Right cardiac atrium (tissue), 5 donors: ENCODE data around the gene C16orf90. TPM values are rescaled to one million over a fixed set of nuclear protein-coding genes. Genes with fewer than 3 reads are reported as not detected.
A peak's percentile ranks its signal among the peaks of the same experiment; 100 is the strongest.
"Not testable (repeated sequence)": the region's sequence is repeated elsewhere in the genome, so short reads cannot be mapped to it uniquely, and the experiment has no call there.

Experiments used
- ATAC-seq, 2 donors: fragments of 200-7000 bp; cut with Tn5 transposase; one replicate each; pipeline versions ENCODE4 v1.8.0 to v1.9.1; 2020; ENCODE audit warnings: moderate library complexity in 2 of 2, mild to moderate bottlenecking in 1 of 2
- DNase-seq, 3 donors: peaks; one replicate each; pipeline ENCODE4 v3.0.0-alpha.2; 2020
- H3K27ac ChIP-seq: one replicate; pipeline ENCODE4 v1.5.1; 2013; ENCODE audit warnings: mild to moderate bottlenecking, low read length, control low read depth, moderate library complexity
- H3K27me3 ChIP-seq: one replicate; pipeline ENCODE4 v1.6.1; 2013; ENCODE audit not compliant: control insufficient read depth, insufficient read depth
- H3K4me1 ChIP-seq: one replicate; pipeline ENCODE4 v1.6.1; 2013; ENCODE audit warnings: low read length; ENCODE audit not compliant: control insufficient read depth, insufficient read depth
- H3K4me3 ChIP-seq: one replicate; pipeline ENCODE4 v1.5.1; 2013; ENCODE audit warnings: low read length, control low read depth
- H3K9me3 ChIP-seq: one replicate; pipeline ENCODE4 v1.6.1; 2013; ENCODE audit warnings: low read length; ENCODE audit not compliant: control insufficient read depth
- WGBS: extraction: QIAGEN DNeasy Blood & Tissue Kit; methylation state at CpG from one replicate; pipeline ENCODE4 v1.1.7; 2013; 5-methylcytosine and 5-hydroxymethylcytosine counted together
- intact Hi-C, 4 donors: fragments of 100-400 bp; cut with DNase I; formaldehyde crosslinking; loops; one replicate each; pipeline versions ENCODE4 v1.11.0 to v1.14.0; 2022 to 2023
- polyA plus RNA-seq: library from polyadenylated mRNA; stranded (reverse); fragments of 200-250 nt; gene quantifications from one replicate; pipeline ENCODE4 v1.2.3, GENCODE V29; 2013
- total RNA-seq, 4 donors: library from RNA; stranded (reverse); fragmentation: NEBNext Ultra II Directional; extraction: Animal tissue kit (Norgen Biotek cat#: 25700); gene quantifications; one replicate each; pipeline ENCODE4 v1.2.1, GENCODE V29; 2021
- donor health status: healthy with polysubstance abuse.
- donor health status: DM: no; HTN: yes; CAD: no.
- donor health status: DM: no; HTN: no; CAD: no.
- donor health status: DM: no; HTN: yes; CAD: no; lungs with severe emphysema.
- donor health status: DM: yes; HTN: yes; CAD: no.

Gene C16orf90
- total and polyA plus RNA-seq, 5 donors, result not detected

DNA sequence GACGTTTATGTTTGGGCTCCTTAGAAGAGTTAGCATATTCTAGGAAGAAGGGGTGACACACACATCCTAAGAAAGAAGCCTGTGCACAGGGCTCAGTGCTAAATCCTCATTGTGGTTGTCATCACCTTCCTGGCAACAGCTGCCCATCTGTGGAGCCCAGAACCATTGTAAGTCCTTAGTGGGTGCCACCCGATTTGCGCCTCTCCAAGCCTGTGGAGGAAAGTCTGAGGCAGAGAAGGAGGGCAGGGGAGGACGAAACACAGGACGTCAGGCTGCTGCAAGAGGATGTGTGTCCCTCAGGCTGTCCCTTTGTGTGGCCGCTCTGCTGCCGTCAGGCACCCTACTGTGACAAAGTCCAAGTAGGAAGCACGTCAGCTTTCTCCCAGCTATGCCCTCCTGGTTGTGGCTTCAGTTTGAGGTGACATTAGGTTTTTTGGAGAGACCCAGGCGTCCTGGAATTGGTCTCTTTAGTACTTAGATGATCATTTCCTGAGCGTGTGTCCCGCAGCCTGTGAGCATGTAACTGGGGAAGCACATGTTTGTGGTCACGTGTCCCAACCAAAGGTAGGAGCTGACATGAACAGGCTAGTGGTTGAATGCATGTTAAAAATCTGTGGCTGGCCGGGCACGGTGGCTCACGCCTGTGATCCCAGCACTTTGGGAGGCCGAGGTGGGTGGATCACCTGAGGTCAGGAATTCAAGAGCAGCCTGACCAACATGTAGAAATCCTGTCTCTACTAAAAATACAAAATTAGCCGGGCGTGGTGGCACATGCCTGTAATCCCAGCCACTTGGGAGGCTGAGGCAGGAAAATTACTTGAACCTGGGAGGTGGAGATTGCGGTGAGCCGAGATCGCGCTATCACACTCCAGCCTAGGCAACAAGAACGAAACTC is 16.2 kb upstream of the C16orf90 start:
- H3K9me3 ChIP-seq, result no peaks in the 10 kb centered on the region
- H3K27ac ChIP-seq, result no peak overlapping the region
- H3K27me3 ChIP-seq, result no peaks in the 10 kb centered on the region
- H3K4me1 ChIP-seq, result no peaks in the 10 kb centered on the region
- no peak for ATAC-seq
- intact Hi-C loops, result no loop called here
- 94% methylated on average over 23 of the region's 23 CpGs for WGBS
- H3K4me3 ChIP-seq, result no peak overlapping the region
- DNase-seq, result no peak

DNA sequence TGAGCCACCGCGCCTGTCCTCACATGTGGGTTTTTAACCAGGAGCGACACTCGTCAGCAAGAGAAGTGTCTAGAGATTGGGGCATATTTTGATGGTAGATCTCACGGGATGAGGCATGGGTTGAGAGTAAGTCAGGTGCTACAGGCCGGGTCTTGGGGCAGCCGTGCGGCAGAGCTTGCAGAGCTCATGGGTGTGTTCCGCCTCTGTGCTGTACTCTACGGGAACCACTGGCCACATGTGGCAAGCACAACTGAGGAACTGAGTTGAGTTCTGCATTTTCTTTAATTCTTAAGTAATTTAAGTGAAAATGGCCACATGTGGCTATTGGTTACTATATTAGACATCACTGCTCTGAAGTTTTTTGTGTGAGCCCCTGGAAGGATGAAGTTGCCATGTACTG is 15.1 kb upstream of the C16orf90 start:
- Histone ChIP-seq H3K9me3 (no peaks in the 10 kb centered on the region), H3K4me1 (no peaks in the 10 kb centered on the region), H3K27me3 (no peaks in the 10 kb centered on the region), H3K4me3 (no peak overlapping the region), H3K27ac (no peak overlapping the region)
- DNase-seq (no peak), ATAC-seq (no peak)
- intact Hi-C loops, result no loop called here
- 95% methylated on average over 10 of the region's 10 CpGs for WGBS

DNA sequence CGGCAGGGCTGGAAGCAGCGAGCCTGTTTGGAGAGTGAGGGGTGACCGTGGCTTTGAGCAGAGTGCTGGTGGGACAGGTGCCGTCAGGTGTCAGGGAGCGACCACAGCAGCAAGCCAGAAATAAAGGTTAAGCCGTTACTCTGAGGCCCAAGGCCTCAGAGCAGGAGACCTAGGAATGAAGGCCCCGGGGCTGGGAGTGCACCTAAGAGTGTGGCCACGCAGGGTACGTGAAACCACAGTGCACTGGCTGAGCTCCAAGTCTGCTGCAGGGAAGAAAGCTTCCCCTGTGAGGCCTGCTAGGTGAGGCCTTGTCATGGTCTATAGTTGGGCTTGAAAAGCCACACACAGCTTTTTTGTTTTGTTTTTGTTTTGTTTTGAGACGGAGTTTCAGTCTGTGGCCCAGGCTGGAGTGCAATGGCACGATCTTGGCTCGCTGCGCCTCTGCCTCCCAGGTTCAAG is 14.2 kb upstream of the C16orf90 start:
- WGBS, result 88% methylated on average over 13 of the region's 13 CpGs
- Histone ChIP-seq H3K27ac (no peak overlapping the region), H3K9me3 (no peaks in the 10 kb centered on the region), H3K27me3 (no peaks in the 10 kb centered on the region), H3K4me1 (no peaks in the 10 kb centered on the region), H3K4me3 (no peak overlapping the region)
- intact Hi-C loops, result no loop called here
- DNase-seq (no peak), ATAC-seq (peak in 1 of 2 donors; percentile 32)

DNA sequence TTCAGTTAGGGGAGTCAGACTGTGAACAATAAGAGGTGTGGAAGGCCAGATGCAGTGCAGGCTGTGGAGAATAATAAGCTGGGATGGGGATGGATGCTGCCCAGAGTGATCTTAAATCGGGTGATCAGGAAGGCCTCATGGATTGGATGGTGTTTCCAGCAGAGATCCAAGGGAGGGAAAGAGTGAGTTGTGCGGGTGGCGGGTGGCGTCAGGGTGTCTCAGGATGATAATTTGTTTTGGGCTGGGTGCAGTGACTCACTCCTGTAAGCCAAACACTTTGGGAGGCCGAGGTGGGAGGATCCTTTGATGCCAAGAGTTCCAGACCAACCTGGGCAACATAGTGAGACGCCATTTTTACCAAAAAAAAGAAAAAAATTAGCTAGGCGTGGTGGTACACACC is 13.4 kb upstream of the C16orf90 start:
- intact Hi-C loops, result no loop called here
- H3K4me3 ChIP-seq, result no peak overlapping the region
- H3K4me1 ChIP-seq, result no peaks in the 10 kb centered on the region
- no peaks in the 10 kb centered on the region for H3K27me3 ChIP-seq
- 95% methylated on average over 7 of the region's 7 CpGs for whole genome bisulfite sequencing
- no peaks in the 10 kb centered on the region for H3K9me3 ChIP-seq
- H3K27ac ChIP-seq, result no peak overlapping the region
- ATAC-seq, result no peak
- DNase-seq, result no peak

DNA sequence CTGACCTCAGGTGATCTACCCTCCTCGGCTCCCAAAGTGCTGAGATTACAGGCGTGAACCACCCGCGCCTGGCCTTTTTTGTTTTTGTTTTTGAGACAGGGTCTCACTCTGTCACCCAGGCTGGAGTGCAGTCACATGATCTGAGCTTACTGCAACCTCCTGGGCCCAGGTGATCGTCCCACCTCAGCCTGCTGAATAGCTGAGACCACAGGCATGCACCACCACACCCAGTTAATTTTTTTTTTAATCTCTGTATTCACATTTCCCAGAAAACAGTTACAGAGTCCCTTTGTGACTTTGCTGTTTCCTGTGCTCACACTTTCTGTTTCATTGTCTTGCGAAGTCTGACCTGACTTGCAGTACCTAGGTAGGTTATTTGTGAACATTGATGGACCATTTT is 8.2 kb upstream of the C16orf90 start:
- ATAC-seq (no peak), DNase-seq (no peak)
- Histone ChIP-seq H3K27ac (no peak overlapping the region), H3K4me3 (no peak overlapping the region), H3K4me1 (peaks cover 3% of the 10 kb centered on the region), H3K9me3 (no peaks in the 10 kb centered on the region), H3K27me3 (no peaks in the 10 kb centered on the region)
- whole genome bisulfite sequencing, result 80% methylated on average over 6 of the region's 6 CpGs
- intact Hi-C loops, result no loop called here

DNA sequence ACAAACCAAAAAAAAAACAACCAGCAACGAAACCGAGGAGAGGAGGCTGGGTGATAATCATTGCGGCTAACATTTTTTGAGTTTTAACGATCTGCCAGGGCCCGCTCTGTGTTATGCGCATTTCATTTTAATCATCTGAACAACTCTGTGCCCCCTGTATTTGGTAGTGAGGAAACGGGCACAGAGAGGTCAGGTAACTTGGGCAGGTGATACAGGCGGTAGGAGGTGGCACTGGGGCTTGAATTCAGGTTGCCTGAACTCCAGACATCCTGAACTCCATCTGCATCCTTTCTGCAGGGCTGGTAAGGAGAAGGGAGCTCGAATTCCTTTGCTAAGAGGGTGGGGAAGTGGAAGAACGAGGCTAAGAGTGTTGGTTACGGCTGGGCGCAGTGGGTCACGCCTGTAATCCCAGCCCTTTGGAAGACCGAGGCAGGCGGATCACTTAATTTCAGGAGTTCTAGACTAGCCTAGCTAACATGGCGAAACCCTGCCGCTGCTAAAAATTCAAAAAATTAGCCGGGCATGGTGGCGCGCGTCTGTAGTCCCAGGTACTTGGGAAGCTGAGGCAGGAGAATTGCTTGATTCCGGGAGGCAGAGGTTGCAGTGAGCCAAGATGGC is 6.6 kb upstream of the C16orf90 start:
- H3K27ac ChIP-seq, result no peak overlapping the region
- 82% methylated on average over 22 of the region's 22 CpGs for WGBS
- H3K4me1 ChIP-seq, result peaks cover 3% of the 10 kb centered on the region
- DNase-seq (no peak), ATAC-seq (no peak)
- H3K9me3 ChIP-seq, result no peaks in the 10 kb centered on the region
- intact Hi-C loops, result no loop called here
- no peaks in the 10 kb centered on the region for H3K27me3 ChIP-seq
- peak overlapping the region; percentile 65 for H3K4me3 ChIP-seq

DNA sequence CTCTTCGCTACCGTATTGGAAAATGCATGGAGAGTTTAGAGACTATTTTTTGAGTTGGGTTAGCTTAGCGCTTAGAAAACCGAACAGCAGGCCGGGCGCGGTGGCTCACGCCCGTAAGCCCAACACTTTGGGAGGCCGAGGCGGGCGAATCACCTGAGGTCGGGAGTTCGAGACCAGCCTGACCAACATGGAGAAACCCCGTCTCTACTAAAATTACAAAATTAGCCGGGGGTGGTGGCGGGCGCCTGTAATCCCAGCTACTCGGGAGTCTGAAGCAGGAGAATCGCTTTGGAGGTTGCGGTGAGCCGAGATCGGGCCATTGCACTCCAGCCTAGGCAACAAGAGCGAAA is 6.1 kb upstream of the C16orf90 start:
- H3K9me3 ChIP-seq, DNase-seq, ATAC-seq, H3K27ac ChIP-seq, intact Hi-C loops, H3K4me1 ChIP-seq, H3K27me3 ChIP-seq: not testable (repeated sequence)
- WGBS, result 16% methylated on average over 24 of the region's 24 CpGs
- H3K4me3 ChIP-seq, result peak overlapping the region; percentile 65

DNA sequence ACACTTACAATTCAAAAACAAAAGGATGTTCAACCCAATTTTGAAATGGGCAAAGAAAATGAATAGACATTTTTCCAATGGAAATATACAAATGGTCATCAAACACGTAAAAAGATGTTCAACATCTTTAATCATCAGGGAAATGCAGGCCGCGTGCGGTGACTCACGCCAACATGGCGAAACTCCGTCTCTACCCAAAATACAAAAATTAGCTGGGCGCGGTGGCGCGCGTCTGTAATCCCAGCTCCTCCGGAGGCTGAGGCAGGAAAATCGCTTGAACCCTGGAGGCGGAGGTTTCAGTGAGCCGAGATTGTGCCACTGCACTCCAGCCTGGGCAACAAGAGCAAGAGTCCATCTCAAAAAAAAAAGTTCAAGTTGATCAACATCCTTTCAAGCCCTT is 3.7 kb upstream of the C16orf90 start:
- H3K4me3 ChIP-seq, result no peak overlapping the region
- ATAC-seq (no peak), DNase-seq (no peak)
- H3K9me3 ChIP-seq, result no peaks in the 10 kb centered on the region
- no peaks in the 10 kb centered on the region for H3K27me3 ChIP-seq
- WGBS, result 97% methylated on average over 16 of the region's 16 CpGs
- no peak overlapping the region for H3K27ac ChIP-seq
- intact Hi-C loops, result loop anchor here in 1 of 4 donors (10.0 kb wide), 1 partner anchor 94 kb away; the partner anchor contains the start of genes ZNF174 and ZSCAN32
- H3K4me1 ChIP-seq, result peaks cover 3% of the 10 kb centered on the region

DNA sequence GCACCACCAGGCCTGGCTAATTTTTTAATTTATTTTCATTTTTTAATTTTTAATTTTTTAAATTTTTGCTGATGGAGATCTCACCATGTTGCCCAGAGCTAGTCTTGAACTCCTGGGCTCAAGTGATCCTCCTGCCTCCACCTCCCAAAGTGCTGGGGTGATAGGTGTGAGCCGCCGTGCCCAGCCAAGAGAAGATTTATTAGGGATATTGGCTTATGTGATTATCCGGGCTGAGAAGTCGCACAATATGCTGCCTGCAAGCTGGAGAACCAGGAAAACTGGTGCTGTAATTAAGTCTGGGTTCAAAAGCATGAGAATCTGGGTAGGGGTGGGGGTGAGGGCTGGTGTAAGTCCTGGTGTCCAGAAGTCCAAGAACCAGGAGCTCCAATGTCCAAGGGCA is 2.5 kb upstream of the C16orf90 start:
- no peaks in the 10 kb centered on the region for H3K9me3 ChIP-seq
- no peak overlapping the region for H3K27ac ChIP-seq
- intact Hi-C loops, result loop anchor here in 1 of 4 donors (10.0 kb wide), 1 partner anchor 93 kb away; the partner anchor contains the start of genes ZNF174 and ZSCAN32
- no peaks in the 10 kb centered on the region for H3K27me3 ChIP-seq
- WGBS, result 93% methylated on average over 4 of the region's 4 CpGs
- DNase-seq (no peak), ATAC-seq (no peak)
- no peak overlapping the region for H3K4me3 ChIP-seq
- H3K4me1 ChIP-seq, result peaks cover 3% of the 10 kb centered on the region

DNA sequence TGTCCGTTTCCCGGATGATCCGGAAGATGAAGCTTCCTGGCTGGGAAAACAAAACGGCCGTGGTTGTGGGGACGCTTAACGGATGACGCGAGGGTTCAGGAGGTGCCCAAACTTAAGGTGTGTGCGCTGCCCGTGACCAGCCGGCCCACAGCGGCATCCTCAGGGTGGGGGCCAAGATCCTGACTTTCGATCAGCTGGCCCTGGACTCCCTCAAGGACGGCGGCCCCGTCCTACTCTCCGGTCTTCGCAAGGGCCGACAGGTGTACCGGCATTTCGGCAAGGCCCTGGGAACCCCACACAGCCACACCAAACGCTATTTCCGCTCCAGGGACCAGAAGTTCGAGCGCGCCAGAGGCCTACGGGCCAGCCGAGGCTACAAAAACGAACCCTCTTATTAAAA is 1.1 kb upstream of the C16orf90 start:
- Histone ChIP-seq H3K4me1 (no peaks in the 10 kb centered on the region), H3K9me3 (no peaks in the 10 kb centered on the region), H3K4me3 (no peak overlapping the region), H3K27ac (no peak overlapping the region), H3K27me3 (no peaks in the 10 kb centered on the region)
- intact Hi-C loops, result loop anchor here in 1 of 4 donors (10.0 kb wide), 1 partner anchor 92 kb away; the partner anchor contains the start of genes ZNF174 and ZSCAN32
- ATAC-seq (no peak), DNase-seq (peak in 1 of 3 donors; percentile 22)
- WGBS, result 95% methylated on average over 30 of the region's 30 CpGs

DNA sequence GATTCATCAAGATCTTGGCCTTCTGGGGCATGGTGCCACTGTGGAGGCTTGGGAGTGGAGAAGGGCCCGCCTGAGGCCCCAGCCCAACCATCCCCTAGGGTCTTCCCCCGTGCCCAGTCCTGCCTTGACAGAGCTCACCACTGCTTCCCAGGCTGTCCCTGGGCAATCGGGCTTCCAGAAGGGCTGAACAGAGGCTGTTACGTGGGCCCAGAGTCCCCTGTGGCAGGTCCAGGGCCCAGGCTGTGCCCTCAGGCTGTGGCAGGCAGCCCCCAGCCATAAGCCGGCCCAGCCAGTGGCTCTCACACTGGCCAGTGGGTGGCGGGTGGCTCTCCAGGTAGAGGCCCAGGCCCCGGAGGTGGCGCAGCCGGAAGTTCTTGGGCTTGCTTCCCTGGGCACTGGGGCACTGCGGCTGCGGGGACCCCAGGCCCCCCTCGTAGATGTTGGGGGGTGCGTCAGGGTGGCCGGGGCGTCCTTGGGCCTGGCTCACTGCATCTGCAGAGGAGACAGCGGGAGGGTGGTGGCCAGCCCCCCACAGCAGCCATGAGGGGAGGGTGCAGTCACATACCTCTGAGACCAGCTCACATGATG is 809 bp downstream of the C16orf90 start:
- peak in 1 of 3 donors; percentile 36 for DNase-seq
- H3K9me3 ChIP-seq, result no peaks in the 10 kb centered on the region
- WGBS, result 94% methylated on average over 16 of the region's 16 CpGs
- ATAC-seq, result no peak
- intact Hi-C loops, result loop anchor here in 1 of 4 donors (10.0 kb wide), 1 partner anchor 90 kb away; the partner anchor contains the start of genes ZNF174 and ZSCAN32
- H3K27ac ChIP-seq, result no peak overlapping the region
- H3K4me3 ChIP-seq, result no peak overlapping the region
- no peaks in the 10 kb centered on the region for H3K4me1 ChIP-seq
- no peaks in the 10 kb centered on the region for H3K27me3 ChIP-seq
